GM12891 (cell line): ENCODE measurements around the gene HYCC2. TPM values are rescaled to one million over a fixed set of nuclear protein-coding genes. Genes with fewer than 3 reads are reported as not detected.
"Not testable (repeated sequence)": the region's sequence is repeated elsewhere in the genome, so short reads cannot be mapped to it uniquely, and the experiment has no call there.

Source experiments
- DNase-seq: peaks from one replicate; pipeline ENCODE4 v3.0.0; 2011; ENCODE audit warnings: low spot score; ENCODE audit not compliant: insufficient read length
- FAIRE-seq: peaks from 2 replicates; lab custom pipeline; 2011; peaks lifted over from hg19 to GRCh38; lab: Jason Lieb, UNC
- PAX5 ChIP-seq: IDR thresholded peaks from 2 replicates; pipeline ENCODE4 v1.6.1; 2011; ENCODE audit warnings: low read length, moderate library complexity, mild to moderate bottlenecking; ENCODE audit not compliant: insufficient read depth, severe bottlenecking
- POLR2A ChIP-seq: IDR thresholded peaks from 2 replicates; pipeline ENCODE4 v1.6.1; 2011; ENCODE audit warnings: low read depth, low read length, control low read depth
- POLR2AphosphoS5 ChIP-seq: IDR thresholded peaks from 2 replicates; pipeline ENCODE4 v1.6.1; 2011; ENCODE audit warnings: low read depth, low read length, control low read depth
- POU2F2 ChIP-seq: IDR thresholded peaks from 2 replicates; pipeline ENCODE4 v1.6.1; 2011; ENCODE audit warnings: low read depth, mild to moderate bottlenecking, control low read depth, low read length, moderate library complexity
- SPI1 ChIP-seq: IDR thresholded peaks from 2 replicates; pipeline ENCODE4 v1.6.1; 2011; ENCODE audit warnings: low read depth, low read length, control low read depth
- TAF1 ChIP-seq: IDR thresholded peaks from 2 replicates; pipeline ENCODE4 v1.6.1; 2011; ENCODE audit warnings: low read depth, low read length, control low read depth
- polyA plus RNA-seq: library from polyadenylated mRNA; unstranded; fragments of >200 nt; gene quantifications from one replicate; pipeline ENCODE4 v1.2.1, GENCODE V29; 2012; ENCODE audit warnings: low read depth, missing spikeins, inconsistent platforms; ENCODE audit not compliant: missing spikeins

HYCC2 gene
- 3.0 TPM for polyA plus RNA-seq

- FAIRE-seq (peak; percentile 100), DNase-seq (peak; percentile 74)
- TF ChIP-seq SPI1 (no peak), POLR2AphosphoS5 (peak; percentile 79), PAX5 (no peak), POLR2A (peak; percentile 84), TAF1 (peak; percentile 95), POU2F2 (peak; percentile 67; the same call in 1 of the 2 replicates)
These were observed at the start of gene HYCC2, which contains the start of gene NDUFB3 for GRCh38 chr2:201071479-201072200. Gene HYCC2, minus strand, starts transcription at chr2:201071671. Its CDS starts 47,662 bp downstream, at chr2:201024009. Gene NDUFB3, plus strand, starts transcription at chr2:201072001. Its CDS starts 6,882 bp downstream, at chr2:201078883.

- DNase-seq (no peak), FAIRE-seq (peak; percentile 26)
- TF ChIP-seq TAF1 = no peak
- 0 out of 2 replicates have a peak, but pooled peaks have one; percentile 12 for TF ChIP-seq POLR2AphosphoS5
These were observed 47.7 kb upstream of the HYCC2 start for GRCh38 chr2:201118961-201119854.

- peak; percentile 79 for FAIRE-seq
- TF ChIP-seq PAX5 = peak; percentile 52
- TF ChIP-seq POLR2AphosphoS5 = no peak; the same call in 1 of the 2 replicates
- peak; percentile 80; the same call in 1 of the 2 replicates for TF ChIP-seq POLR2A
- TF ChIP-seq POU2F2 = peak; percentile 95
- no peak for TF ChIP-seq SPI1
- TF ChIP-seq TAF1 = peak; percentile 79
- DNase-seq = no peak
These were observed 46.9 kb upstream of the HYCC2 start for GRCh38 chr2:201118121-201118960.

- not testable (repeated sequence) for FAIRE-seq, DNase-seq
These were observed 46.2 kb upstream of the HYCC2 start for GRCh38 chr2:201117735-201118094.

GRCh38 chr2:201116959-201117734, 45.7 kb upstream of the HYCC2 start:
- DNase-seq = no peak
- peak; percentile 35 for FAIRE-seq

GRCh38 chr2:201116115-201116958, 44.9 kb upstream of the HYCC2 start, which contains the start of gene CFLAR:
Gene CFLAR, plus strand, starts transcription at chr2:201116164. Its CDS starts 13,702 bp downstream, at chr2:201129866.
- FAIRE-seq (peak; percentile 70), DNase-seq (peak; percentile 63)

More at GRCh38 chr2:201116959-201117734, 45.7 kb upstream of the HYCC2 start:
- TF ChIP-seq TAF1 (peak; percentile 68), POLR2AphosphoS5 (peak; percentile 77), PAX5 (no peak), POLR2A (peak; percentile 61), POU2F2 (no peak), SPI1 (peak; percentile 55)

DNA sequence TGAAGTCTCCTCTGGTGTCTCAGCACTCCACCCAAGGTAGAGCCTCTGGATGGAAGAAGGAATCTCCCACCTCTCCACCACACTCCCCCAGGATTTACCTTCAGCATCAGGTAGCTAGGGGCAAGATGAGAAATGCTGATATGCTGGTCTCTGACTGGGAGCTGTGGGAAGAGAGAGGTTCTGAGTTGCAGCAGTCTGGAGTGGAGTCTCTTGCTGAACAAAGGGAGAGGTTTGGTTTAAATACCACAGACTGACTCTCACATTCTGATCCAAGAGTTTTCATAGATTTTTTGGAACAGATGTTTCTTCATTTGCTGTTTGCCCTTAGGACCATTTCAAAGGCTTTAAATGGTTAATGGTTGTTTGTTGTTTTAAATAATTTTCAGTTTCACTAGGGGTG, 43.4 kb upstream of the HYCC2 start:
- DNase-seq (no peak), FAIRE-seq (no peak)
- TF ChIP-seq POU2F2 (no peak), SPI1 (no peak), POLR2AphosphoS5 (no peak)

More at GRCh38 chr2:201116115-201116958, 44.9 kb upstream of the HYCC2 start, which contains the start of gene CFLAR:
- TF ChIP-seq POU2F2 (peak; percentile 24; the same call in 1 of the 2 replicates), TAF1 (peak; percentile 59), POLR2AphosphoS5 (peak; percentile 84), SPI1 (no peak), POLR2A (peak; percentile 84)

GRCh38 chr2:201114350-201114749, 42.9 kb upstream of the HYCC2 start:
- no peak for TF ChIP-seq PAX5
- FAIRE-seq = no peak
- no peak for DNase-seq
